Eye (tissue), 1 donor: ENCODE measurements around the gene PIGK.
"Not testable (repeated sequence)": the region's sequence is repeated elsewhere in the genome, so short reads cannot be mapped to it uniquely, and the experiment has no call there.

Experiments used
- DNase-seq: peaks from one replicate; pipeline ENCODE4 v3.0.0-alpha.2; 2015

Gene PIGK

DNA sequence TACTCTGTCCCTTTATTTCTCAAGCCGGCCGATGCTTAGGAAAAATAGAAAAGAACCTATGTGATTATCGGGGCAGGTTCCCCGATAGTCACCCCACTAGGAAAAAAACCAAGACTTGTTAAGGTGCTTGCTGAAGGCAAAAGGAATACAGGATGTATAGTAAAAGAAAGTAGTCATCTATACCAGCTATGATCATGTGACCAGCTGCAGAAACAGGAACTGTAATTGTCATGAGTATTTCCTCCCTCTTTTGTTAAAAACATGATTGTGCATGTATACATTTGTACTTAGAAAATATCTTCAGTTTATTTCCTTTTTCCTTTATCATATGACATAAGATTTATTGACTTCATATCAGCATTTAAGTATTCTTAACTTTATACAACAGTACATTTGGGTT, 30.5 kb downstream of the PIGK start:
- no peak for DNase-seq

DNA sequence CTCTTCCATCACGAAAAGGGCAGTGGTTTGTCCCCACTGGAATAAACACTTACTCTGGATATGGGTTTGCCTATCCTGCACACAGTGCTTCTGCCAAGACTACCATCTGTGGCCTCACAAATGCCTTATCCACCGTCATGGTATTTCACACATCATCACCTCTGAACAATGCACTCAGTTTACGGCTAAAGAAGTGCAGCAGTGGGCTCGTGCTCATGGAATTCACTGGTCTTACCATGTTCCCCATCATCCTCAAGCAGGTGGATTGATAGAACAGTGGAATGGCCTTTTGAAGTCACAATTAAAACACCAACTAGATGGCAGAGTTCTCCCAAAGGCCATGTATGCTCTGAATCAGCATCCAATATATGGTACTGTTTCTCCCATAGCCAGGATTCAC, 32.3 kb downstream of the PIGK start:
- not testable (repeated sequence) for DNase-seq

DNA sequence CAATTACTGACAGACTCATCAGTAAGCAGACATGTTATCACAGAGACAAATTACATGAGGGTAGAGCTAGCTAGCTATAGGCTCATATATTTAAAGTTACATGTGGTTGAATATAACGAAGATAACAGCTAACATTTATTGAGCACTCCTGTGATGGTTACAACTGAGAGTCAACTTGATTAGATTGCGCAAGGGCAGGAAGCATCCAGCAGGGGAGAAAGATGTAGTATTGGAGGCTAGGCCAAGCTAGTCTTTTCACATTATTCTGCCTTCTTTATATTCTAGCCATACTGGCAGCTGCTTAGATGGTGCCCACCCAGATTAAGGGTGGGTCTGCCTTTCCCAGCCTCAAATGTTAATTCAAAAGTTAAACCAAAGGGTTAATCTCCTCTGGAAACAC, 37.1 kb downstream of the PIGK start:
- no peak for DNase-seq

DNA sequence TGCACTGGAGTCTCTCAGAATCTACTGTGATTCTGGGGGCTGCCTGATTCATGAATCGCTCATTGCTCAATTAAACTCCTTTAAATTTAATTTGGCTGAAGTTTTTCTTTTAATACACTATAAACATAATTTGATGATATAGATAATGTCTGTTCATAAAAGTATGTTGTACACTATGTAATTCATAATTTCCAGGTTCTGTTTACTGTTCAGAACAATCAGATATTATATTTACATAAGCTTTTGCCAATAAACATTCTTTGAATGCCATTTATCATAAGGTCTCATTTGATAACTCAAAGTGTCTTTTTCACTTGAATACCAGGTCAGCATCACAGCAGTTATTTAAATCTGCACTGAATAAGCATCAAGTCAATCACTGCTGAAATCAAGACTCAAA, 39.6 kb downstream of the PIGK start:
- DNase-seq: no peak

DNA sequence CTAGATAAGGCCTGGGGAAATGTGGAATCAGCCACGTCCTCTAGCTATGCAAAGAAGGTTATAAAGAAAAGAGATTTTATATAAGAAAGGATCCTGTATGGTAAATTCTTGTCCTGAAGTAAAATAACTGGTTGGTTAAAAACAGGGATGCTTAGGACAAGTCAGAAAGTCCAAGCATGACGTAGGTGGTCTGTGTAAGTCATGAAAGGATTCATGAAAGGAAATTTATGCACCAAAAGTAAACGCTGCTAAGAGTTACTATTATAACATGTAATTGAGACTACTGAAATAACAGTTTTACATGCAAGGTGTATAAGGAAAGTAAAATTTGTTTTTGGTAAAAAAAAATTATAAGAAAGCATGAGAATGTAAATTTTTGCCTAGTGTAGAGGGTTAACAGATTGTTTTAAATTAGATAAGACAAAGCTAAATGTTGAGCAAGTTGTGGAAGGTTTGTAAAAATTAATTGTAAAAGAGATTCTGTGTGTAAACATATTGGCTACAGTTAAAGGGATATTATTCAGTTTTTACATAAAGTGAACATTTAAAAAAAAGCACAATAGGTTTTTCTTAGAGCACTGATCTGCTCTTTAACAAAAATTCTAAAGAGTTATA, 43.9 kb downstream of the PIGK start:
- peak; percentile 35 for DNase-seq

DNA sequence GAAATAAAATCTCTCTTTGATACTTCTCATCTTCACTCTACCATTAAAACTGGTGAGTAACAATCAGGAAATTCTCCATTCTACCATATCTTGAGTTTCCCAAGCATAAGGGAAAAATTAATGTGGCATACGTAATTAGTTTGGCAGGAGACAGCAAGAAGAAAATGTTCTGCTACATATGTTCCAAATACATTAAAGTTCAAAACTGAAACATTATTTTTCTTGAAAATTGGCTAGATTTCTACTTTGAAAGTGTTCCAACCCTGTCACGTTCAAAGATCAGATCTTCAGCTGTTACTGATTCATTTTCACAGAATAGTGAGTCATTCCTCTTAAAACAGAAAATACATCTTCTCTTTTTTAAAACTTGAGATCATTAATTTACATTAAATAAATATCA, 48.5 kb downstream of the PIGK start:
- peak; percentile 76 for DNase-seq

DNA sequence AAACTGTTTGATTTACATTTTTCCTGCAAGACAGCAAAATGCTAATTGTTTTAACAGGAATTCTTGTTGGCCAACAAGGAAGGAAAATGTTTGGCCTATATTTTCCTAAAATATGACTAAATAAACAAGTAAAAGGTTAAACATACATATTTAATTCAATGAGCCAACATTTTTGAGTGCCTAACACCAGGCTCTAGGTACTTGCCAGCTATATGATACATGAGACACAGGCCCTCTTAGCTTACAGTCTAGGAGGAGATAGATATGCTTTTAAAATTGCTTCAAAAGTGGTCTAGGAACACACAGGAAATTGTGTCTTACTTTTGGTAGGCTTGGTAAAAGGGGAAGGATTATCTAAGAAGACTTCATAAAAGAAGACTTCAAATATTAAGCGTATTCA, 50.9 kb downstream of the PIGK start:
- no peak for DNase-seq

DNA sequence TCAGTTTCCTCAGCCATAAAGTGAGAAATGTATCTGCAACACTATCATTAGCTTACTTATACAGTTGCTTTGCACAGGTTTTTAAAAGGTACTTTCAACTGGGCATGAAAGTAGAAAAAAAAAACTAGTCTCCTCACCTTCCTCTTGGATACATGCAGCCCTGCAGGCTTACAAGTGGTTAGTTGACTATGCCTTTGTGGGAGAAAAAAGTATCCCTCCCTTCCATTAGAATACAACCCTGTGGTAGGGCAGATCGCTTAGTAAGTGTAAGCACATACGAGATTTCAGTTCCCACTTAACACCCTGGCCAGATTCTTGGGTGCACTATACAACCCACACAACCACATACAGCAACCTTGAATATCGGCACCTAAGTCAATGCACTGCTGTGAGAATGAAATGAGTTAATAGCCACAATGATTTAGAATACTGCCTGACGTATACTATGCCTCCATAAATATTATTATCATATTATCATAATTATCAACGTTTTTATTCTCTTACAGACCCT, 54.7 kb downstream of the PIGK start:
- no peak for DNase-seq

DNA sequence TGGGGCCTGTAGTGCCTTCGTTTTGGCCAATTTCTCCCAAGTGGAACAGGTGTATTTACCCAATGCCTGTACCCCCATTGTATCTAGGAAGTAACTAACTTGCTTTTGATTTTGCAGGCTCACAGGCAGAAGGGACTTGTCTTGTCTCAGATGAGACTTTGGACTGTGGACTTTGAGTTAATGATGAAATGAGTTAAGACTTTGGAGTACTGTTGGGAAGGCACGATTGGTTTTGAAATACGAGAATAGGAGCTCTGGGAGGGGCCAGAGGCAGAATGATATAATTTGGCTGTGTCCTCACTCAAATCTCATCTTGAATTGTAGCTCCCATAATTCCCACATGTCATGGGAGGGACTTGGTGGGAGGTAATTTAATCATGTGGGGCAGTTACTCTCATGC, 59.5 kb downstream of the PIGK start:
- DNase-seq: not testable (repeated sequence)

DNA sequence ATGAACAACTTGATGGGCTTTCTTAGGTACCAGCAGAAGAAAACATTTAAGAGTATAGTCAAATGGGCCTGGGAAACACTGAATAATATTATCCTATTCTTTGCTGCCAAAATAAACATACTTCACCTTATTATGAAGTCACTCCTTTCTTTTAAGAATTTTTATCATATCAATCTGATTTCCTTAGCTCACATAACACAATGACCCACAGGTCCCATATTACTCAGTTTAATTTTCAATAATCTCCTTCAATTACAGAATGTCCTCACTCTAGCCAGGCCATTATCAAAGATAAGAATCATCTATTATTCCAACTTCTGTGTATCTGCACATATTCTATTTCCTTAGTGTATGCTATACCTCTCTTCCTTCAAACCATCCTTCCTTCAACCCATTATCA, 63.0 kb downstream of the PIGK start:
- no peak for DNase-seq

DNA sequence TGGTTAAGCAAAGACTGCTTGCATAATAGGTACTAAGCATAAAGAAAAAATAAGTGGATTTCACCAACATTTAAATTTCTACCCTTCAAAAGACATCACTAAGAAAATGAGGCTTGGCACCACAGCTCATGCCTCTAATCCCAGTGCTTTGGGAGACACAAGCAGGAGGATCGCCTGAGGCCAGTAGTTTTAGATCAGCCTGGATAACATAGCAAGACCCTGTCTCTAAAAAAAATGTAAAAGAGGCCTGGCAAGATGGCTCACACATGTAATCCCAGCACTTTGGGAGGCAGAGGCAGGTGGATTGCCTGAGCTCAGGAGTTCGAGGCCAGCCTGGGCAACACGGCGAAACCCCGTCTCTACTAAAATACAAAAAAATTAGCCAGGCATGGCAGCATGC, 73.0 kb downstream of the PIGK start:
- no peak for DNase-seq

DNA sequence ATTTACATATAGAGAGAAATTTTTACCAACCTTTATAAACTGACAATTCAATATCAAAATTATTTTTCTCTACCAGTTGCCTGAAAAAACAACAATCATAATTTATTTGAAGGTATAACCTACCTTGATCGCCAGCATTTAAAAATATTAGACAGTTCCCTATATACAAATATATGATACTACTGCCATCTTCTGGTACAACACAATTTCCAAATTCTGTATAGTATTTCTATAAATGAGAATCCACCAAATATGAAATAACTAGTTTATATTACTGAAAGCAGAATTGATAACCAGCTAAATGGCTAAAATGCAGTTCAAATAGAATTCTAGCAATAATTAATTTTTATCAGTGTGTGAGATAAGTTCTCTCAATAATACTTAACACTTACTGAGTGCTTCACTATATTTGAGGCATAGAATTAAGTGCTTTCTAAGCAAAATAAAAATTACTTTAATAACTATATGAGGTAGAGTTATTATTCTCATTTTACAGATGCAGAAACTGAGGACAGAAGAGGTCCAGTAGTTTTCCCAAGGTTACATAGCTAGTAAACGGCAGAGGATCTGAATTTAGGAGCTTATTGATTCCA, 75.6 kb downstream of the PIGK start:
- DNase-seq: peak; percentile 35

DNA sequence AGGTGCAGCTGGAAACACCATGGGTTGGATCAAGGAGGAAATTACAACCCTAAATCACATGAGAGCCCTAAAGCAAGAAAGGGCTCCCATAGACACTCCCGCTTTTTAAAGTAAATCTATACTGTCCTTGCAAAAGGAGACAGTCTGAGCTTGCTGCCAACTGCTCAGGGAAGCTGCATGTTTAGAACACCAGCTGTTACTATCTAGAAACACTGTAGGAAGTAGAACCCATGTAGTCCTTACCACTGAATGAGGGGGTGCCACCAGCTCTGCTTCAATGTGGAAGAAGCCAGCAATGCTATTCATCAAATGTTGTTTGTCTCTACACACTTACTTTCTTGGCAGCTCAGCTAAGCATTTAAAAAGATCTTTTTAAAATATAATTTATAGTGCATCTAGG, 79.8 kb downstream of the PIGK start:
- DNase-seq: no peak

DNA sequence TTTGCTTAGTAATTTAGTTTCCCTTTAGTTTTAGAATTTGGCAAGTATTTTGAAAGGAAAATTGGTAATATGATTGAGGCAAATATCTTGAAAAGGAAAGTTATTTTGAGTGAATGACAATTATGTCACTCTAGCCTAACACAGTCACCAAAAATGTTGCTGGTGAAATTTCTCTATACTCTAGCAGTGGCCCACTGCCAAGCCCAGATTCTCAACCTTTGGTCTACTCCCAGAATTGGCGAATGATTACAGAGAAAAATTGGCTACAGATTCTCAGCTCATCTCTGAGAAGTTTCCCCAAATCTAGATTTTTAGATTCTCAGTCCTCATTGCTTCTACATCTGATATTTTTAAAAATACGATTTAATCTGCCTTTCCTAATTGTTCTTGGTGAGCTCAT, 84.9 kb downstream of the PIGK start:
- DNase-seq: no peak

DNA sequence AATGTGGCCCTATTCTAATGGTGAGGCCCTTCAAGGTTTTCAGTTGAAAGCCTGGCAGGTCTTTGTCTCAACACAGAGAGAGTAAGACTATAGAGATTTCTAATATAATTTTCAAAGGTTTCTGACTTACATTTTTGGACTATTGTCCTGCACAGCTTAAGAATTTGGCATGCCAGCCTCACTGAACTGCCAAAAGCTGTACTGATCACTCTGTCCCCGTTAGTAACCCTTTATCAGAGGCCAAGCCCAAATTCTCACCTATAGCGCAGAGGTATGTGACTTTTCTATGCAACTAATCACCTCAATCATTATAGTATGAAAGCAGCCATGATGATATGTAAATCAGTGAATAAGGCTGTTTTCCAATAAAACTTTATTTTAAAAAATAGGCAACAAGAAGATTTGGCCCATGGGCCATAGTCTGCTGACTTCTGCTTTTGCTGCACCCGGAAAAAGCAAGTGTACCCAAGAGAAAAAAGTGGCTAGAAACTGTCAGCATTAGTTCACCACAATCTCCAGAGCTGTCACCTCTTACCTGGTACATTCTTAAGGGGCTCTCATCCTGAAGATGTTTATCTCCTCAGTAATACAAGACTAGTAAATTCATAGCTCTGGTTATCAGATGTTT, 85.4 kb downstream of the PIGK start:
- no peak for DNase-seq

DNA sequence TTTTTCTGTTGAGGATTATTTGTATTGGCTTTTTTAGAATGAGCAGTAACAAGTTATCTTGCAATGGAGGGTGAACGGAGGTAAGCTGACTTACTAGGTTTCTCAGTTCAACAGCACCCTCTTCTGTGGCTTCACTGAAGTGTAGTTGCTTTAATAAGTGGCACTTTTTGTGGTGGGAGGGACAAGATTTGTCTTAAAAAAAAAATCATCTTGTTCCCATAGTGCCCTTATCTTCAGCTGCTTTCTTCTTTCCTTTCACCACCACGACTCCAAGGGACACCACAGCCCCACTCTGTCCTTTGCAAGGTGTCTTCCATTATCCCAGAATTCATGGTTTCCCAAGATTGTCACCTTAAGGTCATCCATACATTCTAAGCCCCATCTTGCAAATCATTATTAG, 92.9 kb downstream of the PIGK start:
- DNase-seq: peak; percentile 90

DNA sequence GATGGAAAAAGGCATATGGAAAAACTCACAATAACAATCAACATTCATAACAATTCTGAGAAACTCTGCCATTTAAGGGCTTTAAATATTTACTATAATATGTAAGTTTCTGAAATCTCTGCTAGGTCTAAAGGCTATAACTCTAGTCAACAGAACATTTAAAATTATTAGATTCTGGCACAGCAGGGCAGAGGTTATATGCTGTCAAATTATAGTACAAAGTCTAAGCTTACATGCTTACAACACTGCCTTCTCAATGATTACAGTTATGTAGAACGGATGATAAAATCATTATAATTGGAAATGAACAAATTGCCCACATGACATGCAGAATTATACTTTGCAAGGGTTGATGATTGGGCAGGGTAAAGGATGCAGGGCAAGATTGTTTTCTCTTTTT, 97.7 kb downstream of the PIGK start:
- DNase-seq: peak; percentile 39

DNA sequence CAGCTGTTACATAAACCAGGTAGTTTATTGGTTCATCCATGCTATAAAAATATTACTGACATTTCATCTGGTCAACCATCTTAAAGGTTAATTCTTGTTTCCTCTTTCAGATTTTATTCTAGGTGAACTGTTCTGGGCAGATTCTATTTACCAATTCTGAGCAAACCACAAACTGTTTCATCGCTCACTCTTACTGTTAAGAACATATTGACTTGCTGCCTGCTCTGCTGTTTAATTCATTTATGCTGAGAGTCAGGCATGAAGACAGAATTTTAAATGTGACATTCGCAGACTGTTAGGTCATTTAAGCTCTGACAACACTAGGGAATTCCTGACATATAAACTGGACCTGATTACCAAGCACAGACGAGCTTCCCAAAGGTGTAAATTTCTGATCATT, 98.3 kb downstream of the PIGK start:
- peak; percentile 42 for DNase-seq

DNA sequence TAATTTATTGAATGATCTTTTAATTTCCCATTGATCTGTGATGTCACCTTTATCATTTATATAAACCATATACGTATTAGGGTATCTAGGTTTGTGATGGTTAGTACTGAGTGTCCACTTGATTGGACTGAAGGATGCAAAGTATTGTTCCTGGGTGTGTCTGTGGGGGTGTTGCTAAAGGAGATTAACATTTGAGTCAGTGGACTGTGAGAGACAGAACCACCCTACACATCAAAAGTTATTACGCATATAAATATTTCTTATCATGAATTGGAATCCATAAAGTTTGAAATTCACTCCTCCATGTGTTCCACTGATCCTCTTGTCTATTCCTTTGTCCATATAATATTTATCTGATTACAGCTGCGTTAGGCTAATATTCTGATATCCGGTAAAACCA, 100.5 kb downstream of the PIGK start:
- DNase-seq: no peak

DNA sequence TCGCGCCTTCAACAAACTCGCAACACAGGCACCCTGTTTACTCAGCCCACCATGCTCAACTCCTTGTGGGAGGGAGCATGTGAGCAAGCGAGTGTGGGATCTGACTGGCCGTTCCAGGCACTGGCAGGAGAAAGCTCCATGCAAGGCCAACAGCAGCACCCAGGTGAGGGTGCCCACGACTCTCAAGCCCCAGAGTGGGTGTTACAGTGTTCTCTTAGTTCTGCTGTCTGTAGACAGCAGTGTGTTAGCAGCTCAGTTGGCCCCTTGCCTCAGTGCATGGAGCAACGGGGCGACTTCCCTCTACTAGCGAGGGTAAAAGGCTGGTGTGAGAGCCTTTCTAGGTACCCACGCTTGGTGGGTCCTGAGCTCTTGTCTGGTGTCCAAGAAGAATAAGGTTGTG, 114.6 kb downstream of the PIGK start:
- DNase-seq: no peak

DNA sequence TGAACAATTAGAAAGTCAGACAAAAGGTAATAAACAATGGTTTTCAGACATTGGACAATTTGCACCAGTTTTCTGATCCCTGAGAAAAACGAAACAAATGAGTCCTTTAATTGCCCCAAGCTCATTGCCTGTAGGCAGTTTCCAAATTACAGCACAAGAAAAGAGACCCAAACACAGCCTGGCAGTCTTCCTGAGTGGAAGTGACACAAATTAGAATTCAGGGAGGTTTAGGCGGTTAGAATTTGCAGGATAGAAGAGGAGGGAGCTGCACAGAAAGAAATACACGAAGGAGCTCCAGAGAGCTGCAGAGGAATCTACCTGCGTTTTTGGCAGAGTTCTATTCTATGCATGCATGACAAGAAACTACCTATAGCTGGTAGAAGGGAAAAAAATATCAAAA, 115.7 kb downstream of the PIGK start:
- peak; percentile 71 for DNase-seq

DNA sequence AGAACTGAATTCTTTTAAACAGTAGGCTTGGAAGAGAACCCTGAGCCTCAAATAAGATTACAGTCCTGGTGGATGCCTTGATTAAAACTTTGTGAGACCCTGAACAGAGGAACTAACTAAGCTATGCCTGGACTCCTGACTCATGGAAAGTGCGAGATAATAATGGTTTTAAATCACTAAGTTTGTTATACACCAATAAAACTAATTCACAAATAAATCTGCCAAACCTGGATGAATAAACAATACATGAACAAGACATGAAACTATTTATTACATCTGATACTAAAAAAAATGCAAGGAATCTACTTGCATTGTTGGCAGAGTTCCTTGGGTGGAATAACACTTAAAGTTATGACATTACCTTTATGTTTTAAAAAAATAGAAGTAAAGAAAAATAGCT, 118.4 kb downstream of the PIGK start:
- DNase-seq: no peak

DNA sequence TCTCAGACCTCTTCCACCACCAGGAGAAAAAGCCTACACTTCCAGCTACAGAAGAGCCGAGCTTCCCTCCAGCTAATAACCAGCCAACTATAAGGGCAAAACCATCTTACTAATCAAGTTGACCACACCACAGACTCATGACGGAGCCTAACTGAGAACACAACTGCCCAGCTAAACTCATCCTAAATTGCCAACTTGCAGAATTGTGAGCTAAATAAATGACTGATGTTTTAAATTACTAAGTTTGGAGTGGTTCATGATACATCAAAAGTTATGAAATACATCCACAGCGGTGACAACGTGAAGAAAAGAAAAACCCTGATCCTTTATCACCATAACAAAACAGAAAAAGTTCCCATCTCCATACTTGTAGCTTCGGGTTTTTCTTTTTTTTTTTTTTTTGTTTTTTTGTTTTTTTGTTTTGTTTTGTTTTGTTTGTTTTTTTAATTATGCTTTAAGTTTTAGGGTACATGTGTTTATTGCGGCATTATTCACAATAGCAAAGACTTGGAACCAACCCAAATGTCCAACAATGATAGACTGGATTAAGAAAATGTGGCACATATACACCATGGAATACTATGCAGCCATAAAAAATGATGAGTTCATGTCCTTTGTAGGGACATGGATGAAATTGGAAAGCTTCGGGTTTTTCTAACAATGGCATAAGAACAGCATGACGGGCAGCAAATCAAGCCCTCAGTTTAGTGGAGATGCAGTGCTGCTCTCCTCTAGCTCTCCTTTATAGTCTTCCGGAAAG, 122.6 kb downstream of the PIGK start:
- DNase-seq: no peak

DNA sequence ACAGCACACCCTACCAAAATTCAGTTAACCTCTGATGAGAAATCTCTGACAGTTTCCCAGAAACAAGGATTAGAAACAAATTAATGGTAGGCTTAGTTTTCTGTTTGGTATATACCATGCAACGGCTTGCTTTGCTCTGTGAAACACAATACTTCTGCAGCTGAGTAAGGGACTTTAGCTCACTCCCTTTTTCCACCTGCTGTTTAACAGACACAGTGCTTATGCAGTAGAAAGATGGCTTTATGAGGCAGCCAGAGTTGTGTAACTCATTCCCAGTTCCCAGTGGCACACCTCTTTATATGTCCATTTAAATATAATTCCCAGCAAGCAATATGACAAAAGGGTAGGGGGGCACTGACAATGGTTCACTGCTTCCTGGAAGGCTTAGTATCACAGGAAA, 124.0 kb downstream of the PIGK start:
- DNase-seq: peak; percentile 26
